Lower leg skin (tissue), 4 donors: ENCODE data around the gene NTRK3. TPM values are rescaled to one million over a fixed set of nuclear protein-coding genes. Genes with fewer than 3 reads are reported as not detected.

Source experiments
- DNase-seq, 2 donors: peaks; one replicate each; pipeline ENCODE4 v3.0.0-alpha.2; 2019; ENCODE audit warnings: low spot score in 2 of 2
- H3K4me3 ChIP-seq: fragments of 200-600 bp; sonication (generic); 2 replicates; pipeline ENCODE4 v1.5.1; 2017; ENCODE audit warnings: mild to moderate bottlenecking, low read depth; ENCODE audit not compliant: poor library complexity, severe bottlenecking
- POLR2A ChIP-seq, 2 donors: fragments of 450-650 bp; IDR thresholded peaks; one replicate each; pipeline ENCODE4 v1.6.1; 2016 to 2017; ENCODE audit warnings: antibody characterized with exemption in 2 of 2, mild to moderate bottlenecking in 1 of 2, moderate library complexity in 1 of 2
- WGBS, 2 donors: methylation state at CpG; one replicate each; pipeline ENCODE4 v1.1.5; 2018; 5-methylcytosine and 5-hydroxymethylcytosine counted together
- intact Hi-C: fragments of 100-400 bp; cut with DNase I; formaldehyde crosslinking; loops from one replicate; pipeline ENCODE4 v1.15.0; 2023; ENCODE audit warnings: low total_unique reads
- total RNA-seq, 4 donors: library from RNA; depleted of rRNA; stranded (reverse); fragments of >200 nt; gene quantifications; one replicate each; pipeline ENCODE4 v1.1.0, GENCODE V29; 2016
- TF ChIP-seq, protein P1 (sequence below), 3 donors: fragments of 450-650 bp; IDR thresholded peaks; one replicate each; pipeline ENCODE4 v1.5.1; 2016; ENCODE audit warnings: antibody characterized with exemption in 3 of 3, mild to moderate bottlenecking in 3 of 3, moderate library complexity in 2 of 3

The NTRK3 gene
- total RNA-seq, 4 donors from 2014 or later: 0.97 to 5.4 (median 4.4) TPM

DNA sequence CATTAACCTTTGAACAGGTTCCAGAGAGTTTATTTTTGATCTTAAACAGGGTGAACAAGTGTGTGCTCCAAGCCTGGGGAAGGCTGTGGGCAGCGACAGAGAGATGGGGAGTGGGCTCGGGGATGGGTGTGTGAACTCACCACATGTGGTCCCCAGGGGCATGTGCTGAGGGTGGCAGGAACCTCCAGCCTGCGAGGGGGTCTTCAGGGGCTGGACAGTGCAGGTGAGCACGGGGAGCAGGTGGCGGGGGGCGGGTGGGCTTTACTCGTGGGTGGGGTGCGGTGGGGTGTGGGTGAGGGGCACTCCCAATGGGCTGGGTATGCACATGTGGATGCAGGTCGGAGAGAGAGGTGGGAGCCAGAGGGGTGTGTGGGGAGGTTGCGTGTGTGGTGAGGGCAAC lies 9.6 kb upstream of the NTRK3 start:
- intact Hi-C loops: no loop called here
- WGBS, 2 donors: 81 to 84% methylated on average over 10 of the region's 10 CpGs

DNA sequence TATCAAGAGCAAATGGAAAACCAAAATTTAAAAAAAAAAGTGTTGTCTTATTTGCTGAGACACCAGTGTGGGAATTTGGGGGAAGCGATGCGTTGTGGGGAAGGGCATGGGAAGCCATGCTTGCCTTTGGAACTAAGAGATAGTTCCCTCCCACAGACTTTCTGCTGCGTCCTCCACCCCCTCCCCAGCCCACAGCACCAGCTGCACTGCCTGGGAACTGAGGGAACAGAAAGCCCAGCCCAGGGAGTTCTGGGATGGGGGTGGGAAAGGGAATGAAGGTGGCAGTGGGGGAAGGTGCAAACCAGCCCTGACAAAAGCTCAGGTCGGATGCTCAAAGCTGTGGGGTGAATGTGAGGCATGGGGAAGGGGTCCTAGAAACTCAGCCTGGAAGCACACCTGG lies 8.1 kb upstream of the NTRK3 start:
- TF ChIP-seq, protein P1, sequence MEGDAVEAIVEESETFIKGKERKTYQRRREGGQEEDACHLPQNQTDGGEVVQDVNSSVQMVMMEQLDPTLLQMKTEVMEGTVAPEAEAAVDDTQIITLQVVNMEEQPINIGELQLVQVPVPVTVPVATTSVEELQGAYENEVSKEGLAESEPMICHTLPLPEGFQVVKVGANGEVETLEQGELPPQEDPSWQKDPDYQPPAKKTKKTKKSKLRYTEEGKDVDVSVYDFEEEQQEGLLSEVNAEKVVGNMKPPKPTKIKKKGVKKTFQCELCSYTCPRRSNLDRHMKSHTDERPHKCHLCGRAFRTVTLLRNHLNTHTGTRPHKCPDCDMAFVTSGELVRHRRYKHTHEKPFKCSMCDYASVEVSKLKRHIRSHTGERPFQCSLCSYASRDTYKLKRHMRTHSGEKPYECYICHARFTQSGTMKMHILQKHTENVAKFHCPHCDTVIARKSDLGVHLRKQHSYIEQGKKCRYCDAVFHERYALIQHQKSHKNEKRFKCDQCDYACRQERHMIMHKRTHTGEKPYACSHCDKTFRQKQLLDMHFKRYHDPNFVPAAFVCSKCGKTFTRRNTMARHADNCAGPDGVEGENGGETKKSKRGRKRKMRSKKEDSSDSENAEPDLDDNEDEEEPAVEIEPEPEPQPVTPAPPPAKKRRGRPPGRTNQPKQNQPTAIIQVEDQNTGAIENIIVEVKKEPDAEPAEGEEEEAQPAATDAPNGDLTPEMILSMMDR (IDR thresholded peaks at IDR 0.05): no peak
- TF ChIP-seq POLR2A (IDR thresholded peaks at IDR 0.05): no peak
- intact Hi-C loops: no loop called here
- H3K4me3 ChIP-seq: no peak overlapping the region
- no peak for DNase-seq
- 71 to 79% methylated on average over 4 of the region's 4 CpGs for WGBS, 2 donors

More for the DNA sequence above, 9.6 kb upstream of the NTRK3 start:
- TF ChIP-seq POLR2A (IDR thresholded peaks at IDR 0.05): no peak
- no peak overlapping the region for H3K4me3 ChIP-seq
- no peak for DNase-seq

DNA sequence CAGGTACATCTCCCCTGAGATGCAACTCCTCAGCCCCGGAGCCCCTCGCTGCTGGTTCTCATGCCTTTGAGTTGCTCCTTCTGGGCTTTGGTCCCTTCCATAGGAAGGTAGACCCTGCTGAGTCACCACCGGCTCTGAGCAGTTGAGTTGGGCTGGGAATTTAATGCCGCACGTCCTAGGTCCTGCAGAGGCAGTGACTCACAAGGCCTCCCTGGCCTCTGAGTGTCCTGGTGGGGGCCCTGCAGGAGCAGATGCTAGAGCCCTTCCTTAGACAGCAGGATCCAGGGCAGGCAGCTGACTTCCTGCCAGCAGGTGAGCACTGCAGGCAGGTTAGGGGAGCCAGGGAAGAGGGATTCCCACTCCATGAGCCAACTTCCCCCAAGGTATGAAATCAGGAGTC lies 5.5 kb upstream of the NTRK3 start:
- 74 to 100% methylated on average over 2 to 5 of the region's 5 CpGs for whole genome bisulfite sequencing, 2 donors
- intact Hi-C loops: no loop called here
- no peak for DNase-seq
- TF ChIP-seq POLR2A (IDR thresholded peaks at IDR 0.05): no peak
- TF ChIP-seq, protein P1 (IDR thresholded peaks at IDR 0.05): no peak
- H3K4me3 ChIP-seq: no peak overlapping the region

DNA sequence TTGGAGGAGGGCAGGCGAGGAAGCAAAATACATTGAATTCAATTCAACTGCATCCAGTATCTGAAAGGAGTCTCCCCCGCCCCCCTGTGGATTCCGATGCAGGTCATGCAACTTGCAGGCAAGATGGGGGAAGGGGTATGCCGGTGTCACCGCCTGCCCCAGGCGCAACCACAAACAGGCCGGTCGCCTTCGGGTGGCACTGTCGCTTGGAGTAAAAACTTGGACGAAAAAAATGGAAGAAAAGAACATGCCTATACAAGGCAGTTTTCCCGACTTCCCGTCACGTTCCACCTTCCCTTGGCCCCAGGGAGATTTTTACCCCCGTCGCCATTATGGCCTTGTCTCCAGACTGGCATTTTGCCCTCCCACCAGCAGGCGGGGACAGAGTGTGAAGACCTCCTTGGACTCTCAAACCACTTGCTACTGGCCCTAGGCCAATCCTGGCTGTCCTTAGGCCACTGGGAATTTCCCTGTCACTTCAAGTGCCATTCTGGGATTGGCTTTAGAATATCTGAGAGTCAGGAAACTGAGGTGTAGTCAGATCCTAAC lies 1.6 kb upstream of the NTRK3 start:
- WGBS, 2 donors: 5 to 10% methylated on average over 17 of the region's 17 CpGs
- no peak for DNase-seq
- intact Hi-C loops: no loop called here
- TF ChIP-seq POLR2A (IDR thresholded peaks at IDR 0.05): no peak
- TF ChIP-seq, protein P1 (IDR thresholded peaks at IDR 0.05): no peak
- no peak overlapping the region for H3K4me3 ChIP-seq

DNA sequence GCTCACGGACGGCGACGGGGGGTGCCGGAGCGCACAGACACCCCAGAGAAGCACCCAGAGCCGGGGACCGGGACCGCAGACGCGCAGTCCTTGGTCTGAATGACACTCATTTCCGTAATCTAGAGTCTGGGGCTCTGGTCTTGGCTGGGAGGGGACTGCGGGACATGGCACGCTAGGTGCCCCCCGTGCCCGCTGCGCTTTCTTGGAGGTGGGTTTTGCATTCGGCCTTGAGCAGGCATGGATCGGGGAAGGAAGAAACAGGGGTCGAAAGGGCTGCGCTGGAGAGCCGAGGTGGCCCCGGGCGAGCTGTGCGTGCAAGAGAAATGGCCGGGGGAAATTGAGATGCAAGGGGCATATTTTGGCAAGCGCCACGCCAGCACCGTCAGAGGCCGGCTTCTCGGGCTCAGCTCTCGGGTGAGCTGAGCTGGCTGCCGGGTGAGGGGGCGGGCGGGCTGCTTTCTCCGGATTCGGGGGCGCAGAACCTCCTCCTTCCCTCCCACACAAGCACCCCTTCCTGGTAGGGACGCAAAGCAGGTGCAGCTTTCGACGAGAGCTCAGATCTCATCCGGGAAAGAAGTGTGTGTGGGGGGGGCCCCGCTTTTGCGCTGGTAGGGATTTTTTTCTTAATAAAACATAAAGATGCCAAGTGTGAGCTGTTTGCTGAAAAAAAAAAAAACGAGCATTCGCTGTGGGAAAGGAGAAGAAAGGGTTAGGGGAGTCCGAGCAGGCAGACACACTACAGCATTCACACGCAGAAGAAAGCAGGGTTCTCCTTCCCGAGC lies 963 bp upstream of the NTRK3 start:
- peak overlapping the region; percentile 16 for H3K4me3 ChIP-seq
- WGBS, 2 donors: 1% methylated on average over 36 to 38 of the region's 49 CpGs
- TF ChIP-seq POLR2A (IDR thresholded peaks at IDR 0.05): no peak
- TF ChIP-seq, protein P1 (IDR thresholded peaks at IDR 0.05): no peak
- intact Hi-C loops: no loop called here
- no peak for DNase-seq

DNA sequence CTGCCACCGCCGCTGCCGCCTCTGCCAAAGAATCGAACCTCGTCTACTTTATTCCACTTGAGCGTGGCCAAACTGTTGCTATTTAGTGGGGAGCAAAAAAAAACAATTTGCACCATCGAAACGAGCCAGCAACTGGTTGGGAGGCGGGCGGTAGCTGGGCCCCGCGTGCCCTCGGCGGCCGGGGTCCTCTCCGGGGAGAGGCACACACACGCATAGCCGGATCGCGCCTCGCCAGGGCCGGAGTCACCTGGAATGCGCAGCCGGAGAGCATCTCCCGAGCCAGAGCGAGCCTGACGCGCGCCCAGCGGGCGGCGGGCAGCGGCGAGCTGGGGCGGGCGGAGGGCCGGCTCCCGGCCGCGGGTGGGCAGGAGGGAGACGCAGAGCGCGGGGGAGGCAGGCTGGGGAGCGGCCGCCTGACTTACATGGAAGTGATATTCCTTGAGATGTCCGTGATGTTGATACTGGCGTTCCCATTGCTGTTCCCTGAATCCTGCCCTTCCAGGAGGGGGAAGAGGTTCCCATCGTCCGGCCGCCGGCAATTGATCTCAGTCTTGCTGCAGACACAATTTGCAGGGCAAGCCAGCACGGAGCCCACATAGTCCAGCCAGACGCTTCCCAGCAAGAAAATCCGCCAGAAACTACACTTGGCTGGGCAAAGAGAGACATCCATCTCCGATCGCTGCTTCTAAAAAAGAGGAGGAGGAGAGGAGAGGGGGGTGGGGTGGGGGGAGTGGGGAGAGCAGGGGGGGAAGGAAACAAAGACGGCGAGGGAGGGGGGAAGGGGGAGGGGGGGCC lies 858 bp downstream of the NTRK3 start:
- TF ChIP-seq POLR2A (IDR thresholded peaks at IDR 0.05): no peak
- TF ChIP-seq, protein P1 (IDR thresholded peaks at IDR 0.05): no peak
- 1% methylated on average over 50 to 55 of the region's 58 CpGs for WGBS, 2 donors
- DNase-seq: no peak

More for the DNA sequence above, 858 bp downstream of the NTRK3 start:
- no peak overlapping the region for H3K4me3 ChIP-seq
- intact Hi-C loops: no loop called here
